ENCODE data around the gene CACNA1C. TPM values are rescaled to one million over a fixed set of nuclear protein-coding genes. Genes with fewer than 3 reads are reported as not detected.

CACNA1C gene
- total RNA-seq, 4 donors from 2014 or later, result 3.8 to 13.6 (median 5.7) TPM

DNA sequence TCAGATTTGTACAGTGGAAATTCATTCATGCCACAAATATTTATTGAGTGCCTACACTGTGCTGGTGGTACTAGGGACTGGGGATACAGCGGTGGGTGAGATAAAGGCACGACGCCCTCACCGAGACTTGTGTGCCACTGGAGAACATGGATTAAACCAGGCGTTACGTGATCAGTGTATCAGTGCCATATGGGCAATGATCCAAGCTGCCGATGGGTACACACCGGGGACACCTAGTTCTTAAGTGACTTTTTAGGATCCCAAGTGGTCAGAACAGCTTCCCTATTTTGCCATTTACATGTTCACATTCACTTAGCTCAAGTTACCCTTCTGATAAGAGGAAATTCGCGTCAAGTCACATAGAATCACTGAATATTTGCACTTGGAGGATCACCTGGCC lies 236.7 kb downstream of the CACNA1C start:
- DNase-seq (ENCODE audit: low spot score) (no peak), ATAC-seq (ENCODE audit: low FRiP score) (no peak)
- no peak for TF ChIP-seq CTCF (IDR thresholded peaks at IDR 0.05)

- no peak for DNase-seq (ENCODE audit: low spot score)
- TF ChIP-seq CTCF (IDR thresholded peaks at IDR 0.05), result no peak
- no peak for ATAC-seq (ENCODE audit: low FRiP score)
Measured at GRCh38 chr12:2290091-2290490, 237.3 kb downstream of the CACNA1C start.

DNA sequence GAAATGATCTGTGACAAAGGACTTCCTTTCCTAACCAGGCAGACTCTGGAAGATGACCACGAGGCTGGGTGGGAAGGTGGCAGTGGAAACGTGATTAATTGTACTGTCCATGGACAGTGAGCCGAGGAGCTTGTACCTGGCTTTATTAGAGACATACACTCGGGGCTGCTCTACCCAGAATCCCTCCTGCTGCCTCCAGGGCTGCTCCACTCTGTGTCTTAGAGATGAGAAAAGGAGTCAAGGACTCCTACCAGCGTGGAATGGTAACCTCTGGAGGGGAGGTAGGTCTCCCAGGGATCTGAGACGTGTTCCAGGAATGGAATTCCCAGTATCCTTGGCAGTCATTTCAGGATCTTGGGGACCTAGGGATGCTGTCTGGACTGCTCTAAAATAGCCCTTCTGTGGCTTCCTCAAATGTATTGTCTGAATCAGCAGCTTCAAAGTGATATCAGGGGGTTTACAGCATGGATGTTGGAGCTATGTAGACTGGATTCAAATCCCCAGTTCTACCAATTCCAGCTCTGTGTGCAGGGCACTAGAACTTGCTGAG lies 237.8 kb downstream of the CACNA1C start:
- ATAC-seq (ENCODE audit: low FRiP score), result no peak
- no peak for DNase-seq (ENCODE audit: low spot score)
- no peak for TF ChIP-seq CTCF (IDR thresholded peaks at IDR 0.05)

- ATAC-seq (ENCODE audit: low FRiP score), result no peak
- no peak for TF ChIP-seq CTCF (IDR thresholded peaks at IDR 0.05)
- no peak for DNase-seq (ENCODE audit: low spot score)
Measured at GRCh38 chr12:2291182-2291832, 238.5 kb downstream of the CACNA1C start.

GRCh38 chr12:2291947-2292346 lies 239.2 kb downstream of the CACNA1C start:
- no peak for TF ChIP-seq CTCF (IDR thresholded peaks at IDR 0.05)
- no peak for ATAC-seq (ENCODE audit: low FRiP score)

GRCh38 chr12:2292560-2292959 lies 239.8 kb downstream of the CACNA1C start:
- DNase-seq (ENCODE audit: low spot score), result no peak
- TF ChIP-seq CTCF (IDR thresholded peaks at IDR 0.05), result no peak
- ATAC-seq (ENCODE audit: low FRiP score), result no peak

More at GRCh38 chr12:2291947-2292346, 239.2 kb downstream of the CACNA1C start:
- DNase-seq (ENCODE audit: low spot score), result no peak
